Prostate gland (tissue), 2 donors: ENCODE results near the gene JMJD1C. TPM values are rescaled to one million over a fixed set of nuclear protein-coding genes. Genes with fewer than 3 reads are reported as not detected.

Experiments
- DNase-seq: peaks from one replicate; pipeline ENCODE4 v3.0.0-alpha.2; 2019; ENCODE audit warnings: low spot score
- H3K27ac ChIP-seq, 2 donors: fragments of 200-600 bp; sonication (generic); 2 replicates each; pipeline ENCODE4 v1.5.1; 2017 to 2019
- H3K27me3 ChIP-seq: fragments of 200-600 bp; sonication (generic); replicated peaks from 2 replicates; pipeline ENCODE4 v1.5.1; 2019; ENCODE audit not compliant: insufficient read depth
- H3K36me3 ChIP-seq, 2 donors: fragments of 200-600 bp; sonication (generic); 1 replicate in 1 of 2; 2 replicates in 1 of 2; pipeline versions ENCODE4 v1.5.1 to v1.8.1; 2017 to 2019
- H3K4me1 ChIP-seq: fragments of 200-600 bp; sonication (generic); replicated peaks from 2 replicates; pipeline ENCODE4 v1.5.1; 2019
- H3K4me3 ChIP-seq, 2 donors: fragments of 200-600 bp; sonication (generic); 2 replicates each; pipeline ENCODE4 v1.5.1; 2017 to 2019
- H3K9me3 ChIP-seq: fragments of 200-600 bp; sonication (generic); 2 replicates; pipeline ENCODE4 v1.5.1; 2017
- POLR2A ChIP-seq: fragments of 450-650 bp; IDR thresholded peaks from one replicate; pipeline ENCODE4 v1.6.1; 2016; ENCODE audit warnings: antibody characterized with exemption, mild to moderate bottlenecking
- POLR2AphosphoS5 ChIP-seq: sonication (generic); formaldehyde crosslinking; IDR thresholded peaks from one replicate; pipeline ENCODE4 v1.6.1; 2017; ENCODE audit warnings: antibody characterized with exemption
- WGBS: methylation state at CpG from one replicate; pipeline ENCODE4 v1.1.5; 2018; 5-methylcytosine and 5-hydroxymethylcytosine counted together
- intact Hi-C: fragments of 100-400 bp; cut with DNase I; formaldehyde crosslinking; loops from one replicate; pipeline ENCODE4 v1.14.2; 2022
- total RNA-seq, 2 donors: library from RNA; depleted of rRNA; stranded (reverse); fragments of >200 nt; gene quantifications; one replicate each; pipeline ENCODE4 v1.1.0, GENCODE V29; 2016
- TF ChIP-seq, protein P1 (sequence below), 4 experiments: fragments of 200-600 bp in 2 of 4; fragments of 450-650 bp in 2 of 4; sonication (generic) in 2 of 4; IDR thresholded peaks; 1 replicate in 3 of 4; 2 replicates in 1 of 4; pipeline ENCODE4 v1.5.1; 2016 to 2019; ENCODE audit warnings: antibody characterized with exemption in 4 of 4, mild to moderate bottlenecking in 2 of 4, moderate library complexity in 2 of 4

JMJD1C gene
- total RNA-seq, 2 donors from 2014 or later, result 66.9 to 97.9 TPM

- no peaks in the 10 kb centered on the region for H3K9me3 ChIP-seq
- no peak for DNase-seq
- H3K27me3 ChIP-seq, result no peaks in the 10 kb centered on the region
- no peak for TF ChIP-seq POLR2AphosphoS5
- TF ChIP-seq, protein P1, sequence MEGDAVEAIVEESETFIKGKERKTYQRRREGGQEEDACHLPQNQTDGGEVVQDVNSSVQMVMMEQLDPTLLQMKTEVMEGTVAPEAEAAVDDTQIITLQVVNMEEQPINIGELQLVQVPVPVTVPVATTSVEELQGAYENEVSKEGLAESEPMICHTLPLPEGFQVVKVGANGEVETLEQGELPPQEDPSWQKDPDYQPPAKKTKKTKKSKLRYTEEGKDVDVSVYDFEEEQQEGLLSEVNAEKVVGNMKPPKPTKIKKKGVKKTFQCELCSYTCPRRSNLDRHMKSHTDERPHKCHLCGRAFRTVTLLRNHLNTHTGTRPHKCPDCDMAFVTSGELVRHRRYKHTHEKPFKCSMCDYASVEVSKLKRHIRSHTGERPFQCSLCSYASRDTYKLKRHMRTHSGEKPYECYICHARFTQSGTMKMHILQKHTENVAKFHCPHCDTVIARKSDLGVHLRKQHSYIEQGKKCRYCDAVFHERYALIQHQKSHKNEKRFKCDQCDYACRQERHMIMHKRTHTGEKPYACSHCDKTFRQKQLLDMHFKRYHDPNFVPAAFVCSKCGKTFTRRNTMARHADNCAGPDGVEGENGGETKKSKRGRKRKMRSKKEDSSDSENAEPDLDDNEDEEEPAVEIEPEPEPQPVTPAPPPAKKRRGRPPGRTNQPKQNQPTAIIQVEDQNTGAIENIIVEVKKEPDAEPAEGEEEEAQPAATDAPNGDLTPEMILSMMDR (IDR thresholded peaks at IDR 0.05), result no peak
- no peak for TF ChIP-seq POLR2A
- intact Hi-C loops, result no loop called here
- no peaks in the 10 kb centered on the region for H3K36me3 ChIP-seq
- WGBS, result 80% methylated on average over 2 of the region's 2 CpGs
- H3K27ac ChIP-seq, result no peak overlapping the region
- no peak overlapping the region for H3K4me3 ChIP-seq
- no peaks in the 10 kb centered on the region for H3K4me1 ChIP-seq
These were observed 182.7 kb downstream of the JMJD1C start for GRCh38 chr10:63283093-63283492.

DNA sequence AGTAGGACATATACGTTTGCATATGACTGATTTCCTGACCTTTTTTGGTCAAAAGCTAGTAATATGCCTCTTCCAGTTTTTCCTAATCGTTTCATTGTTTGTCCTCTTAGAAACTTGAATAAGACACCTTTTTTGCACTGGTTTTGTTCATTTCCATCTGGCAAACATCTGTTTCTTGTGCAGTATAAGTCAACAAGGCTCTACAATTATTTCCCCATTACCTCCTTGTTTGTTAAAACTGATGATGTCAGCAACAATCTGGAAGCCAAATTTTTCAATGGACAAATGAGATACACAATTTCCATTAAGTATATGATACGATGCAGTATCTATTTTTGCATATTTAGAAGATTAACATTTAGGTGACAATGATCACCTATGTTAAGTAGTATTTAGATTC is 183.8 kb downstream of the JMJD1C start:
- H3K4me3 ChIP-seq, result no peak overlapping the region
- WGBS, result 70% methylated on average over 3 of the region's 3 CpGs

GRCh38 chr10:63280386-63280785 is 185.4 kb downstream of the JMJD1C start:
- H3K4me3 ChIP-seq, result no peak overlapping the region
- DNase-seq, result no peak
- no peaks in the 10 kb centered on the region for H3K9me3 ChIP-seq
- intact Hi-C loops, result no loop called here
- H3K27ac ChIP-seq, result no peak overlapping the region
- 97% methylated on average over 6 of the region's 6 CpGs for WGBS
- H3K36me3 ChIP-seq, result no peaks in the 10 kb centered on the region
- TF ChIP-seq, protein P1 (IDR thresholded peaks at IDR 0.05), result no peak
- TF ChIP-seq POLR2A (no peak), POLR2AphosphoS5 (no peak)
- H3K27me3 ChIP-seq, result no peaks in the 10 kb centered on the region
- no peaks in the 10 kb centered on the region for H3K4me1 ChIP-seq

More for the DNA sequence above, 183.8 kb downstream of the JMJD1C start:
- no peak for DNase-seq
- Histone ChIP-seq H3K36me3 (no peaks in the 10 kb centered on the region), H3K9me3 (no peaks in the 10 kb centered on the region), H3K27me3 (no peaks in the 10 kb centered on the region), H3K4me1 (no peaks in the 10 kb centered on the region), H3K27ac (no peak overlapping the region)
- TF ChIP-seq POLR2A (no peak), POLR2AphosphoS5 (no peak)
- TF ChIP-seq, protein P1 (IDR thresholded peaks at IDR 0.05), result no peak
- intact Hi-C loops, result no loop called here

DNA sequence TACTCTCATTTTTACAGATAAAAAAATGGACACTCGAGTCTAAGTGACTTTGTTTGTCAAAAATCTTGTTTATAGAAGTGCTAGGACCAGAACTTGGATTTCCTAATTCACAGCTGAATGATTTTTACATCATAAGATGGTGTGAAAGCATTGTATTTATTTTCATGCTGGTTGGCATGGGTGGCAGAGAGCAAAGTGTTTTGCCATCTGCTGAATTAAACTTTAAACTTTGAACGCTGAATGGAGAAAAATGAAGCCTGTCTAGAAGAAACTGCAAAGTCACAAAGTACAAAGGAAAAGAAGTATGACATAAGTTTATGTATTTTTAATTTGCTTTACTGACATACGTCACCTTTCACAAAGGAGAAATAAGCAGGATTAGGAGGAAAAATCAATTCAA is 190.7 kb downstream of the JMJD1C start:
- no peak overlapping the region for H3K27ac ChIP-seq
- H3K4me1 ChIP-seq, result no peaks in the 10 kb centered on the region
- no peaks in the 10 kb centered on the region for H3K9me3 ChIP-seq
- no peaks in the 10 kb centered on the region for H3K27me3 ChIP-seq
- no peak for DNase-seq
- no peaks in the 10 kb centered on the region for H3K36me3 ChIP-seq
- no peak for TF ChIP-seq POLR2A
- no peak for TF ChIP-seq POLR2AphosphoS5
- TF ChIP-seq, protein P1 (IDR thresholded peaks at IDR 0.05), result no peak
- whole genome bisulfite sequencing, result 92% methylated on average over 3 of the region's 3 CpGs
- no peak overlapping the region for H3K4me3 ChIP-seq
- intact Hi-C loops, result no loop called here

GRCh38 chr10:63273577-63273976 is 192.2 kb downstream of the JMJD1C start:
- no peak for DNase-seq
- Histone ChIP-seq H3K4me3 (no peak overlapping the region), H3K36me3 (no peaks in the 10 kb centered on the region), H3K9me3 (no peaks in the 10 kb centered on the region), H3K27ac (no peak overlapping the region), H3K4me1 (no peaks in the 10 kb centered on the region), H3K27me3 (no peaks in the 10 kb centered on the region)
- peak; percentile 59 for TF ChIP-seq POLR2AphosphoS5
- TF ChIP-seq, protein P1 (IDR thresholded peaks at IDR 0.05), result no peak
- intact Hi-C loops, result no loop called here
